Thyroid gland (tissue), 4 donors: ENCODE results near the gene KCNA4.
"Not testable (repeated sequence)": the region's sequence is repeated elsewhere in the genome, so short reads cannot be mapped to it uniquely, and the experiment has no call there.

Experiments
- POLR2A ChIP-seq, 2 donors: fragments of 450-650 bp; IDR thresholded peaks; one replicate each; pipeline ENCODE4 v1.6.1; 2017; ENCODE audit warnings: antibody characterized with exemption in 2 of 2, mild to moderate bottlenecking in 2 of 2, moderate library complexity in 1 of 2
- TF ChIP-seq, protein P1 (sequence below), 6 experiments: fragments of 200-600 bp in 3 of 6; fragments of 450-650 bp in 3 of 6; sonication (generic) in 3 of 6; IDR thresholded peaks; one replicate each; pipeline ENCODE4 v1.5.1; 2016 to 2019; ENCODE audit warnings: antibody characterized with exemption in 6 of 6, mild to moderate bottlenecking in 2 of 6, inconsistent platforms in 1 of 6, moderate library complexity in 1 of 6

DNA sequence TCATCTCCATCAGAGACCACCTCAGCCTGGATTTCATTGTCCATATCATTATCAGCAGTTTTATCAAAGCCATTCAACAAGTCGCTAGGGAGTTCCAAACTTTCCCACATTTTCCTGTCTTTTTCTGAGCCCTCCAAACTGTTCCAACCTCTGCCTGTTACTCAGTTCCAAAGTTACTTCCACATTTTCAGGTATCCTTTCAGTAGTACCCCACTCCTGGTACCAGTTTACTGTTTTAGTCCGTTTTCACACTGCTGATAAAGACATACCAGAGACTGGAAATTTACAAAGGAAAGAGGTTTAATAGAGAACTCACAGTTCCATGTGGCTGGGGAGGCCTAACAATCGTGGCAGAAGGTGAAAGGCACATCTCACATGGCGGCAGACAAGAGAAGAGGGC lies 17.9 kb upstream of the KCNA4 start:
- TF ChIP-seq POLR2A (IDR thresholded peaks at IDR 0.05), result not testable (repeated sequence)
- TF ChIP-seq, protein P1, sequence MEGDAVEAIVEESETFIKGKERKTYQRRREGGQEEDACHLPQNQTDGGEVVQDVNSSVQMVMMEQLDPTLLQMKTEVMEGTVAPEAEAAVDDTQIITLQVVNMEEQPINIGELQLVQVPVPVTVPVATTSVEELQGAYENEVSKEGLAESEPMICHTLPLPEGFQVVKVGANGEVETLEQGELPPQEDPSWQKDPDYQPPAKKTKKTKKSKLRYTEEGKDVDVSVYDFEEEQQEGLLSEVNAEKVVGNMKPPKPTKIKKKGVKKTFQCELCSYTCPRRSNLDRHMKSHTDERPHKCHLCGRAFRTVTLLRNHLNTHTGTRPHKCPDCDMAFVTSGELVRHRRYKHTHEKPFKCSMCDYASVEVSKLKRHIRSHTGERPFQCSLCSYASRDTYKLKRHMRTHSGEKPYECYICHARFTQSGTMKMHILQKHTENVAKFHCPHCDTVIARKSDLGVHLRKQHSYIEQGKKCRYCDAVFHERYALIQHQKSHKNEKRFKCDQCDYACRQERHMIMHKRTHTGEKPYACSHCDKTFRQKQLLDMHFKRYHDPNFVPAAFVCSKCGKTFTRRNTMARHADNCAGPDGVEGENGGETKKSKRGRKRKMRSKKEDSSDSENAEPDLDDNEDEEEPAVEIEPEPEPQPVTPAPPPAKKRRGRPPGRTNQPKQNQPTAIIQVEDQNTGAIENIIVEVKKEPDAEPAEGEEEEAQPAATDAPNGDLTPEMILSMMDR (IDR thresholded peaks at IDR 0.05), result not testable (repeated sequence)
